GM13976 (cell line): ENCODE measurements around the gene SLC2A10.
A peak's percentile ranks its signal among the peaks of the same experiment; 100 is the strongest.

Experiments used
- DNase-seq: peaks from one replicate; pipeline ENCODE4 v3.0.0; 2012; ENCODE audit warnings: low spot score
- in situ Hi-C: fragments of 300-500 bp; cut with MboI; formaldehyde crosslinking; loops from one replicate; pipeline ENCODE4 v1.12.0; 2022; ENCODE audit warnings: low sequenced_read_pairs, mixed read lengths, inconsistent platforms; ENCODE audit not compliant: unreplicated experiment
- TF ChIP-seq, protein P1 (sequence below): IDR thresholded peaks from 2 replicates; pipeline ENCODE4 v1.5.1; 2012; ENCODE audit warnings: borderline replicate concordance, mild to moderate bottlenecking; ENCODE audit not compliant: insufficient read depth; ENCODE audit errors: extremely low read depth, missing control alignments, control extremely low read depth

Gene SLC2A10

DNA sequence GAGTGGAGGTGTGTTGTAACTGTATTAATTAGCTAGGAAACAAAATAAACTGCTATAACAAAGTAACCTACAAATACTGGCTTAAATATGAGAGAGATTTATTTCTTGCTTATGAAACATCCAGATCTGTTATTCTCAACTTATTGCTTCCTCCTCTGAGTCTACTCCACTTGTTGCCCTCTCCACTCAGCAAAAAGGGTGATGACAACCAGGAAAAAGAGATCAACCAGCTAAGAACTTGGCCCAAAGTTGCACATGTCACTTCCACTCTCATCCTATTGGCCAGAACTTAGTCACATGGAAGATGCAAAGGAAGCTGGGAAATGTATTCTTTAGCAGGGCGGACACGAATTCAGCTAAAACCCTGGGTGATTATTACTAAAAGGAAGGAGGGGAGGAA, 15.0 kb upstream of the SLC2A10 start:
- TF ChIP-seq, protein P1, sequence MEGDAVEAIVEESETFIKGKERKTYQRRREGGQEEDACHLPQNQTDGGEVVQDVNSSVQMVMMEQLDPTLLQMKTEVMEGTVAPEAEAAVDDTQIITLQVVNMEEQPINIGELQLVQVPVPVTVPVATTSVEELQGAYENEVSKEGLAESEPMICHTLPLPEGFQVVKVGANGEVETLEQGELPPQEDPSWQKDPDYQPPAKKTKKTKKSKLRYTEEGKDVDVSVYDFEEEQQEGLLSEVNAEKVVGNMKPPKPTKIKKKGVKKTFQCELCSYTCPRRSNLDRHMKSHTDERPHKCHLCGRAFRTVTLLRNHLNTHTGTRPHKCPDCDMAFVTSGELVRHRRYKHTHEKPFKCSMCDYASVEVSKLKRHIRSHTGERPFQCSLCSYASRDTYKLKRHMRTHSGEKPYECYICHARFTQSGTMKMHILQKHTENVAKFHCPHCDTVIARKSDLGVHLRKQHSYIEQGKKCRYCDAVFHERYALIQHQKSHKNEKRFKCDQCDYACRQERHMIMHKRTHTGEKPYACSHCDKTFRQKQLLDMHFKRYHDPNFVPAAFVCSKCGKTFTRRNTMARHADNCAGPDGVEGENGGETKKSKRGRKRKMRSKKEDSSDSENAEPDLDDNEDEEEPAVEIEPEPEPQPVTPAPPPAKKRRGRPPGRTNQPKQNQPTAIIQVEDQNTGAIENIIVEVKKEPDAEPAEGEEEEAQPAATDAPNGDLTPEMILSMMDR, result no peak
- DNase-seq, result no peak
- in situ Hi-C loops, result loop anchor here (25.0 kb wide), 1 partner anchor 557 kb away; no protein-coding TSS in a partner anchor

DNA sequence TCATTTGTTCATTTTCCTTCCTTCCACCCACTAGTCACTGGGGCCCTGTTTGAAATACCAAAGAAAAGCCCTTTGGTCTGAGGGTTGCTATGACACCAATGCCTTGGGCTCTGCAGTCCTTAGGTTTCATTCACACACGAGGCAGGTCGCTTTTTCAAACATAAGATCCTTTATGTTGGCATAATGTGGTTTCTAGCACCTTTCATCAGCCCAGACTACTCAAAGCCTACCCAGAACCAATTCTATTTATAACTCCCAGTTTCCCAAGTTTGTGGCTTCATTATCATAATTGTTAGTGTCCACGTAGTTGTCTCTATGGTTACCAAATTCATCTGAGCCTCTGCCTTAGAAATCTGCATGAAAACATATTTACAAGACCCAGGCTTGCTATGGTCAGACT, 13.6 kb upstream of the SLC2A10 start:
- TF ChIP-seq, protein P1, result no peak
- in situ Hi-C loops, result loop anchor here (25.0 kb wide), 1 partner anchor 559 kb away; no protein-coding TSS in a partner anchor
- DNase-seq, result no peak

DNA sequence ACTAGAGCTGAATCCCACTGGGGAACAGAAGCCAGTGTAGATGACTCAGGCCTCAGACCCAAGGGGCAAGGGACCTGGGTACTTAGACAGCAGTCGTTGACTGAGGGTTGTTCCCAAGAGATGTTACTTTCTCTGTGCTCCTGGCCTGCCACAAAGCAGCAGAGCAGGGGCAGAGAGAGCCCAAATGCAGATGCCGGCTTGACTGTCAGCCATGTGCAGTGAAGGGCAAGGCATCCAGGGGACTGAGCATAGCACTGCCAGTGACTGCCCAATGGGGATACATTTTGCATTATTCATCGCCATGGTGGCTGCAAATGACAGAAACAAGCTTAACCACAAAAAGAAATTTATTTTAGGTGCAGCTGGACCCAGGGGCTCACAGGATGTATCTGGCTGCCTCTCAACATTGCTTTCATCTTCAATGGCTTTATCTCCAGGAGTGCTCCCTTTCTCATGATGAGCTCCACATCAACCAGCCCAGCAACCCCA, 12.6 kb upstream of the SLC2A10 start:
- TF ChIP-seq, protein P1, result no peak
- in situ Hi-C loops, result loop anchor here (25.0 kb wide), 1 partner anchor 560 kb away; no protein-coding TSS in a partner anchor
- DNase-seq, result no peak

DNA sequence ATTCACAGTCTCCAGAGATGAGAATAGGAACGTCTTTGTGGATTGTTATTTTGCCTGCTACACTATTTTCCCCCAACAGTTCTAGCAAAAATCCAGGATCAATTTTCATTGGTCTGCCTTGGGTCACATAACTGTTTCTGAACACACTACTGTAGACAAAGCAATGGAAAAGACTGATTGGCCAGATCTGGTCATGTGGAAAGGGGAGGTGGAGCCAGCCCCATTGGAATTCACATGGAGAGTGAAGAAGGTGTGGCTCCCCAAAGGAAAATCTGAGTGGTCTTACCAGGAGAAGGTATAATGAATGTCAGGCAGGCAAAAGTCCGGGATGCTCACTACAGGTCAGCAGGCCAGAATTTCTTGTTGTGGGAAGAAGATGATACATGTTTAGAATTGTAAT, 10.7 kb upstream of the SLC2A10 start:
- in situ Hi-C loops, result loop anchor here (25.0 kb wide), 1 partner anchor 561 kb away; no protein-coding TSS in a partner anchor

DNA sequence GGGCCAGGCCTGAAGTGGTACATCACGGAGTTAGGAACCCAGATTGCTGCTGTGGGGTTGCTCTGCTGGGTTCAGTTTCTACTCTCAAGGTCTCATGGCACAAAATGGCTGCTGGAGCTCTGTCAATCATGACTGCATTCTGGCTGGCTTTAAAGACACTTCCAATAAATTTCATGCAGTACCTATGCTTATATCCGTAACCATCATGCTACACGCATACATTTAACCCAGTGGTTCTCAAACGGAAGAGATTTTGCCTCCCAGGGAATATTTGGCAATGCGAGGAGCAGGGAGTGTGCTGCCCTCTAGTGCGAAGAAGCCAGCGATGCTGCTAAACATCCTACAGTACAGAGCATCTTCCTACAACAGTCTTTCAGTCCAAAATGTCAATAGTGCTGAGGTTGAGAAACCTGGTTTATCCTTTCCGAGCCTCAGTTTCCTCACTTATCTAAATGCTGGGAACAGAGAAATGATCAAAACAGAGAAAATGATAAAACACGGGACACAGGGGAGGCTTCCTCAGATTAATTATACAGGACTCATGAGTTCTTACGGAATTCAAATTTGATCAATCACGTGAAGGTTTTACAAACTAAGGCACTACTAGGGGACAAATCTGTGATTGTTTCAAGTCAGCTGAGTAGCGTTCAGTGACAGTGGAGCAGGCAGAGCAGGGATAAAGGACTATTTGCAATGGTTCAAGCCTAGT, 9.6 kb upstream of the SLC2A10 start:
- TF ChIP-seq, protein P1, result peak; percentile 17
- in situ Hi-C loops, result loop anchor here (25.0 kb wide), 1 partner anchor 563 kb away; no protein-coding TSS in a partner anchor

More for the DNA sequence above, 10.7 kb upstream of the SLC2A10 start:
- DNase-seq, result no peak
- TF ChIP-seq, protein P1, result no peak

DNA sequence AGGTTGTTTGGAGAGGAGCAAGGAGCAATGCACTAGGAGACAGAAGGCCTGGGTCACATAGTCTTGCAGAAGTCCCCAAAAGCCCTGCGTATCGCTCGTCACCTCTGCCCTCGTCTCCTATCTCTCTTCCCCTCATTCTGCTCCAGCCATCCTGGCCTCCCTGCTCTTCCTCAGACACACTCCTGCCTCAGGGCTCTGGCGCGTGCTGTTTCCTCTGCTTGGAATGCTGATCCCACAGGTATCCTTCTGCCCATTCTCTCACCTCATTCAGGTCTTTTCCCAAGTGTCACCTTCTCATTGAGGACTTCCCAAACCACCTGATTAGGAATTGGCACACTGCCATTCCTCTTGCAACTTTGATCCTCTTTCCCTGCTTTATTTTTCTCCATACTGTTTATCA, 9.0 kb upstream of the SLC2A10 start:
- DNase-seq, result no peak
- in situ Hi-C loops, result no loop called here
- TF ChIP-seq, protein P1, result no peak

More for the DNA sequence above, 9.6 kb upstream of the SLC2A10 start:
- DNase-seq, result no peak

DNA sequence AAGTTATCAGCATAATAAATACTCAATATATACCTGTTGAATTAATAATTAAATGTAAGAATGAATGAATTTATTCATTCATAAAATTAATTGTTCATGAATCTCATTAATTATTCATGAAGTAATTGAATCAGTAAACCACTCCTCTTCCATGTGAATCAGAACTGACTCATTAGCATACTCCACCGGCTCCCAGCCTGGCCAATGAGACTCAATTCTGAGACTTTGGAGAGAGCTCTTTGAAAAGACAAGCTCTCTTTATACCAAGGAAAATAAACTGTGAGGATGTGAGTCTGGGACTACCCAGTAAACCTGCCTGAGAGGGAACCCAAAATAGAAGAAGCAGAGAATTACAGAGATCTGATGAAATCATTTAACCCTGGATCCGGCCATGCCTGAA, 8.4 kb upstream of the SLC2A10 start:
- DNase-seq, result no peak
- TF ChIP-seq, protein P1, result no peak
- in situ Hi-C loops, result no loop called here
